Measurements from ENCODE around the gene BMP7.

The BMP7 gene

GRCh38 chr20:57128044-57128757, 138.2 kb downstream of the BMP7 start:
- in situ Hi-C loops (cut with MboI; ENCODE audit: low pct_unique_long_range_greater_than_20kb, low sequenced_read_pairs, unreplicated experiment) = no loop called here
- TF ChIP-seq CTCF (IDR thresholded peaks at IDR 0.05; ENCODE audit: extremely low read depth, insufficient read depth, missing control alignments) = no peak

GRCh38 chr20:57126481-57127092, 139.9 kb downstream of the BMP7 start:
- no peak for TF ChIP-seq CTCF (IDR thresholded peaks at IDR 0.05; ENCODE audit: extremely low read depth, insufficient read depth, missing control alignments)
- in situ Hi-C loops (cut with MboI; ENCODE audit: low pct_unique_long_range_greater_than_20kb, low sequenced_read_pairs, unreplicated experiment) = no loop called here
- DNase-seq (ENCODE audit: low spot score) = no peak

More at GRCh38 chr20:57128044-57128757, 138.2 kb downstream of the BMP7 start:
- no peak for DNase-seq (ENCODE audit: low spot score)

GRCh38 chr20:57124800-57125517, 141.5 kb downstream of the BMP7 start:
- in situ Hi-C loops (cut with MboI; ENCODE audit: low pct_unique_long_range_greater_than_20kb, low sequenced_read_pairs, unreplicated experiment) = no loop called here
- DNase-seq (ENCODE audit: low spot score) = no peak
- no peak for TF ChIP-seq CTCF (IDR thresholded peaks at IDR 0.05; ENCODE audit: extremely low read depth, insufficient read depth, missing control alignments)

- in situ Hi-C loops (cut with MboI; ENCODE audit: low pct_unique_long_range_greater_than_20kb, low sequenced_read_pairs, unreplicated experiment) = no loop called here
Observed at GRCh38 chr20:57124366-57124765, 142.1 kb downstream of the BMP7 start.

GRCh38 chr20:57123504-57123903, 142.9 kb downstream of the BMP7 start:
- TF ChIP-seq CTCF (IDR thresholded peaks at IDR 0.05; ENCODE audit: extremely low read depth, insufficient read depth, missing control alignments) = no peak
- DNase-seq (ENCODE audit: low spot score) = no peak

More at GRCh38 chr20:57124366-57124765, 142.1 kb downstream of the BMP7 start:
- no peak for TF ChIP-seq CTCF (IDR thresholded peaks at IDR 0.05; ENCODE audit: extremely low read depth, insufficient read depth, missing control alignments)
- DNase-seq (ENCODE audit: low spot score) = no peak

GRCh38 chr20:57122536-57123489, 143.6 kb downstream of the BMP7 start:
- no peak for DNase-seq (ENCODE audit: low spot score)
- in situ Hi-C loops (cut with MboI; ENCODE audit: low pct_unique_long_range_greater_than_20kb, low sequenced_read_pairs, unreplicated experiment) = no loop called here
- no peak for TF ChIP-seq CTCF (IDR thresholded peaks at IDR 0.05; ENCODE audit: extremely low read depth, insufficient read depth, missing control alignments)

More at GRCh38 chr20:57123504-57123903, 142.9 kb downstream of the BMP7 start:
- in situ Hi-C loops (cut with MboI; ENCODE audit: low pct_unique_long_range_greater_than_20kb, low sequenced_read_pairs, unreplicated experiment) = no loop called here
